HUES6 (cell line): ENCODE measurements around the gene MOSMO.
"Not testable (repeated sequence)": the region's sequence is repeated elsewhere in the genome, so short reads cannot be mapped to it uniquely, and the experiment has no call there.

Source experiments
- H3K27ac ChIP-seq: 2 replicates; pipeline ENCODE4 v1.7.0; 2013; ENCODE audit warnings: low read depth, mild to moderate bottlenecking, low read length, inconsistent platforms
- H3K27me3 ChIP-seq: 2 replicates; pipeline ENCODE4 v1.6.1; 2013; ENCODE audit warnings: low read length; ENCODE audit not compliant: control insufficient read depth, insufficient read depth
- H3K36me3 ChIP-seq: 2 replicates; pipeline ENCODE4 v1.6.1; 2013; ENCODE audit warnings: low read length; ENCODE audit not compliant: control insufficient read depth, insufficient read depth
- H3K4me1 ChIP-seq: 2 replicates; pipeline ENCODE4 v1.6.1; 2013; ENCODE audit warnings: low read length; ENCODE audit not compliant: control insufficient read depth, insufficient read depth
- H3K4me3 ChIP-seq: 2 replicates; pipeline ENCODE4 v1.5.1; 2013; ENCODE audit warnings: low read depth, low read length
- H3K9ac ChIP-seq: one replicate; pipeline ENCODE4 v1.6.1; 2013; ENCODE audit warnings: mild to moderate bottlenecking, low read length
- H3K9me3 ChIP-seq: 2 replicates; pipeline ENCODE4 v1.6.1; 2013; ENCODE audit warnings: low read depth, low read length; ENCODE audit not compliant: control insufficient read depth, insufficient read depth

MOSMO gene

GRCh38 chr16:22016927-22017326 is 9.0 kb downstream of the MOSMO start:
- no peaks in the 10 kb centered on the region for H3K27me3 ChIP-seq
- H3K4me1 ChIP-seq, result no peaks in the 10 kb centered on the region
- no peaks in the 10 kb centered on the region for H3K9me3 ChIP-seq
- no peak overlapping the region for H3K4me3 ChIP-seq
- no peak overlapping the region for H3K9ac ChIP-seq
- H3K27ac ChIP-seq, result no peak overlapping the region
- no peaks in the 10 kb centered on the region for H3K36me3 ChIP-seq

GRCh38 chr16:22018559-22018958 is 10.6 kb downstream of the MOSMO start:
- H3K4me1 ChIP-seq, result no peaks in the 10 kb centered on the region
- no peak overlapping the region for H3K27ac ChIP-seq
- no peaks in the 10 kb centered on the region for H3K27me3 ChIP-seq
- H3K9ac ChIP-seq, result no peak overlapping the region
- no peaks in the 10 kb centered on the region for H3K36me3 ChIP-seq
- H3K9me3 ChIP-seq, result no peaks in the 10 kb centered on the region
- no peak overlapping the region for H3K4me3 ChIP-seq

GRCh38 chr16:22022151-22022550 is 14.2 kb downstream of the MOSMO start:
- no peaks in the 10 kb centered on the region for H3K27me3 ChIP-seq
- no peak overlapping the region for H3K4me3 ChIP-seq
- H3K36me3 ChIP-seq, result no peaks in the 10 kb centered on the region
- 0 out of 2 replicates have a peak, but pooled peaks cover 4% of the 10 kb centered on the region for H3K4me1 ChIP-seq
- H3K27ac ChIP-seq, result no peak overlapping the region
- no peaks in the 10 kb centered on the region for H3K9me3 ChIP-seq
- H3K9ac ChIP-seq, result no peak overlapping the region

DNA sequence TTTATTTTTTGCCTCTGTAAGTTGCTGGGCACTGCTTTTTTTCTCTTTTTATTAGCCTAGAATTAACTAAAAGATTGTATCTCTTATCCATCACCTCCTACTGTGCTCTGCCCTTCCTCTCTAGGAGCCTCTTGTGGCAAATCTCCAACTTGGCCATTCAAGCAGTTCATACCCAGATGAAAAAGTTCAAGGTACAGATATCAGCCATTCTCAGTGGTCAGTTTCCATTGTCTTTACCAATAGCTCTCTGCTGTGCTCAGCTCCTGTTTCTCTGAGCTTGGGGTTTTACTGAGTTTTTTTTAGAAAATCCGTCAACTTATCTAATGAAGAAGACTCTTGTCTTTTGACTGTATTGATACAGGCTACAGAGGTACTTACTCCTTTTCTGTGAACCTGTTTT is 15.6 kb downstream of the MOSMO start:
- H3K4me3 ChIP-seq, result no peak overlapping the region
- H3K27me3 ChIP-seq, result no peaks in the 10 kb centered on the region
- no peaks in the 10 kb centered on the region for H3K36me3 ChIP-seq
- no peak overlapping the region for H3K9ac ChIP-seq
- no peak overlapping the region for H3K27ac ChIP-seq
- 0 out of 2 replicates have a peak, but pooled peaks cover 4% of the 10 kb centered on the region for H3K4me1 ChIP-seq
- no peaks in the 10 kb centered on the region for H3K9me3 ChIP-seq

DNA sequence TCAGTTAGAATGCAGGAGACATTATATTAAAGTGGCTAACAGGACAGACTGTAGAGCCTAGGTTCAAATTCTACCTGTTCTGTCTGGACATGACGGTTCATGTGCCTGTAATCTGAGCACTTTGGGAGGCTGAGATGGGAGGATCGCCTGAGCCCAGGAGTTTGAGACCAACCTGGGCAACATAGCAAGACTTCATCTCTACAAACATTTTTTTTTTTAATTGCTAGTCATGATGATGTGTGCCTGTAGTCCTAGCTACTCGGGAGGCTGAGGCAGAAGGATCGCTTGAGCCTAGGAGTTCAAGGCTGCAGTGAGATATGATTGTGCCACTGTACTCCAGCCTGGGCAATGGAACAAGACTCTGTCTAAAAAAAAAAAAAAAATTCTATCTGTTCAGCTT is 16.9 kb downstream of the MOSMO start:
- H3K9ac ChIP-seq, H3K9me3 ChIP-seq, H3K4me3 ChIP-seq, H3K36me3 ChIP-seq, H3K27me3 ChIP-seq, H3K4me1 ChIP-seq, H3K27ac ChIP-seq: not testable (repeated sequence)

DNA sequence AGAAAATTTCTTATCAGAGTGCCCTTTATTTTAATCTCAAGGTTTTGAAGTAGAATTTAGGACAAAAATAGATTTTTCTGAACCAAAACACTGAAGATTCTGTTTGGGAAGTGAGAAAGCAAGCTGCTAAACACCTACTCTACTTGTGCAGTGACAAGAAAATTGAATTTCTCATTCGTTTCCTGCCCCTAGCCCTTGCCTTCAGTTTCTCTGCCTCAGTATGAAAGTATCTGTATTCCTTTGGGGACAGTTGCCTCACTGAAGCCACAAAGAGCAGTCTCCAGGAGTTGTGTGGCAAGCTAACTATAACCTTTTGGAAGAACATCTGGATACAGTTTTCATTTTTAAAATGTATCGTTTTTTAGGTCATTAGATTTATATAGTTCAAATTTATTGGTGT is 19.7 kb downstream of the MOSMO start:
- Histone ChIP-seq H3K9ac (no peak overlapping the region), H3K4me3 (no peak overlapping the region), H3K36me3 (no peaks in the 10 kb centered on the region; the same call in 1 of the 2 replicates), H3K27ac (no peak overlapping the region), H3K9me3 (no peaks in the 10 kb centered on the region), H3K4me1 (0 out of 2 replicates have a peak, but pooled peaks cover 4% of the 10 kb centered on the region), H3K27me3 (no peaks in the 10 kb centered on the region)

- Histone ChIP-seq H3K36me3 (no peaks in the 10 kb centered on the region; the same call in 1 of the 2 replicates), H3K4me1 (0 out of 2 replicates have a peak, but pooled peaks cover 4% of the 10 kb centered on the region), H3K9me3 (no peaks in the 10 kb centered on the region), H3K27ac (no peak overlapping the region), H3K27me3 (no peaks in the 10 kb centered on the region), H3K9ac (no peak overlapping the region), H3K4me3 (no peak overlapping the region)
Observed at GRCh38 chr16:22029632-22030031, 21.7 kb downstream of the MOSMO start.

DNA sequence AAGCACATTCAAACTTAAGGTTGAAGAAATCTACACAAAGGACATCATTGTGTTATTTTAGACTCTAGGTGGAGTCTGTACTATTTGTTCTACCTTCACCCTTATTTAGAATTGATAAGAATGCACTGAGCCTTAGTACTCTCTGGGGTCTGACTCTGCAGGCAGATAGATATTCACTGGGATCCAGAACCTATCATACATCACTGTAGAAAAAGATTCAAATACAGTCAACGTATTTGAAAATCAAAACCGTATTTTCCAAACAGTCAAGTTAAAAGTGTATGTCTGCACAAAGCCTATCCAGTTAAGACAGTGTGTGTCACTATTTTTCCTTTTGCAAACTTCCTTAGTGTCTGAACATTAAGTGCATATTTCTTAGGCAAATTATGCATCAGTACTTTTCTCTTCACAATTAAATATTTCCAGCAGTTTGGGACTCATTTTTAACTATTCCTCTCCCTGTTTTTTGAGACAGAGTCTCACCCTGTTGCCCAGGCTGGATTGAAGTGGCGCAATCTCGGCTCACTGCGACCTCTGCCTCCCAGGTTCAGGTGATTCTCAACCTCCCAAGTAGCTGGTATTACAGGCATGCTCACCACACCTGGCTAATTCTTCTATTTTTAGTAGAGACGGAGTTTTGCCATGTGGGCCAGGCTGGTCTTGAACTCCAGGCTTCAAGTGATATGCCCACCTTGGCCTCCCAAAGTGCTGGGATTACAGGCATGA is 22.3 kb downstream of the MOSMO start:
- Histone ChIP-seq H3K36me3 (no peaks in the 10 kb centered on the region; the same call in 1 of the 2 replicates), H3K9me3 (no peaks in the 10 kb centered on the region), H3K27ac (no peak overlapping the region), H3K4me3 (no peak overlapping the region), H3K9ac (no peak overlapping the region), H3K27me3 (no peaks in the 10 kb centered on the region), H3K4me1 (0 out of 2 replicates have a peak, but pooled peaks cover 4% of the 10 kb centered on the region)

DNA sequence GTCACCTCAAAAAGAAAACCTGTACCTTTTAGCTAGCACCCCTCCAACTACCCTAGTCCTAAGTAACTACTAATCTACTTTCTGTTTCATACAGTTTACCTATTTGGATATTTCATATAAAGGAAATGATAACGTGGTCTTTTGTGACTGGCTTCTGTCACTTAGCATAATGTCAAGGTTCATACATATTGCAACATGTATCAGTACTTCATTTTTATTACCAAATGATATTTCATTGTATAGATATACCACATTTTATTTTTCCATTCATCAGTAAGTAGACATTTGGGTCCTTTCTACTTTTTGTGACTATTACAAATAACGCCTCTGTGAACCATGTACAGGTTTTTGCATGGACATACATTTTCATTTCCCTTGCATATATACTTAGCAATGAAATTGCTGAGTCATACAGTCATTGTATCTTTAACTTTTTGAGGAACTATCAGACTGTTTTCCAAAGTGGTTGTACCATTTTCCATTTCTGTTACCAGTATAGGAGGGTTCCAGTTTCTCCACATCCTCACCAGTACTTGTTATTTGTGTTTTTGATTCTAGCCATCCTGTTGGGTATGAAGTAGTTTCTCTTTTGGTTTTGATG is 23.7 kb downstream of the MOSMO start:
- H3K4me1 ChIP-seq, result 0 out of 2 replicates have a peak, but pooled peaks cover under 1% of the 10 kb centered on the region
- no peak overlapping the region for H3K27ac ChIP-seq
- H3K27me3 ChIP-seq, result no peaks in the 10 kb centered on the region
- no peaks in the 10 kb centered on the region for H3K9me3 ChIP-seq
- no peaks in the 10 kb centered on the region; the same call in 1 of the 2 replicates for H3K36me3 ChIP-seq
- H3K9ac ChIP-seq, result no peak overlapping the region
- H3K4me3 ChIP-seq, result no peak overlapping the region

DNA sequence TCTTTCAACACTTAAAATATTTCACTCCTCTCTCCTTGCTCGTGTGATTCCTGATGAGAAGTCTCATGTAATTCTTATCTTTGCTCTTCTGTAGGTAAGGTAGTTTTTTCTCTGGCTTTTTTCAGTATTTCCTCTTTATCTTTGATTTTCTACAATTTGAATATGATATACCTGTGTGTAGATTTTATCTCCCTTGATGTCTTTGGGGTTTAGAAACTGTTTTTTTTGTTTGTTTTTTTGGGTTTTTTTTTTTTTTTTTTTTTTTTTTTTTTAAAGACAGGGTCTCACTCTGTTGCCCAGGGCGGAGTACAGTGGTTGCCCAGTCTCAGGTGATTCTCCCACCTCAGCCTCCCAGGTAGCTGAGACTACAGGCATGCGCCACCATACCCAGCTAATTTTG is 26.6 kb downstream of the MOSMO start:
- Histone ChIP-seq H3K4me1 (no peaks in the 10 kb centered on the region), H3K27ac (no peak overlapping the region), H3K9ac (no peak overlapping the region), H3K4me3 (no peak overlapping the region), H3K9me3 (no peaks in the 10 kb centered on the region), H3K36me3 (no peaks in the 10 kb centered on the region; the same call in 1 of the 2 replicates), H3K27me3 (no peaks in the 10 kb centered on the region)

- Histone ChIP-seq H3K4me3 (no peak overlapping the region), H3K9me3 (no peaks in the 10 kb centered on the region), H3K27ac (no peak overlapping the region), H3K36me3 (no peaks in the 10 kb centered on the region; the same call in 1 of the 2 replicates), H3K27me3 (no peaks in the 10 kb centered on the region), H3K4me1 (no peaks in the 10 kb centered on the region), H3K9ac (no peak overlapping the region)
Observed at GRCh38 chr16:22035153-22035552, 27.2 kb downstream of the MOSMO start.
